Measurements from ENCODE around the gene SGMS1. TPM values are rescaled to one million over a fixed set of nuclear protein-coding genes. Genes with fewer than 3 reads are reported as not detected.

The SGMS1 gene
- polyA plus RNA-seq, 3 donors, result 6.6 to 17.5 (median 8.4) TPM

GRCh38 chr10:50326172-50326555, 297.6 kb downstream of the SGMS1 start:
- no peak overlapping the region for H3K27ac ChIP-seq (ENCODE audit: low read depth, low read length)

- WGBS, 3 donors, result 54 to 55% (median 54%) methylated on average over 6 of the region's 6 CpGs
- H3K27ac ChIP-seq (ENCODE audit: low read depth, low read length), result no peak overlapping the region
Measured at GRCh38 chr10:50325449-50326171, 298.1 kb downstream of the SGMS1 start.

- 92 to 99% (median 97%) methylated on average over 4 of the region's 4 CpGs for WGBS, 3 donors
- no peak overlapping the region for H3K27ac ChIP-seq (ENCODE audit: low read depth, low read length)
Measured at GRCh38 chr10:50324680-50325393, 298.9 kb downstream of the SGMS1 start.

- WGBS, 3 donors, result 96 to 100% (median 96%) methylated on average over 2 of the region's 2 CpGs
- no peak overlapping the region for H3K27ac ChIP-seq (ENCODE audit: low read depth, low read length)
Measured at GRCh38 chr10:50324046-50324445, 299.7 kb downstream of the SGMS1 start.

GRCh38 chr10:50322077-50322476, 301.7 kb downstream of the SGMS1 start:
- 63 to 73% (median 65%) methylated on average over 3 of the region's 3 CpGs for WGBS, 3 donors
- no peak overlapping the region for H3K27ac ChIP-seq (ENCODE audit: low read depth, low read length)

- H3K27ac ChIP-seq (ENCODE audit: low read depth, low read length), result no peak overlapping the region
Measured at GRCh38 chr10:50318129-50318528, 305.6 kb downstream of the SGMS1 start.

GRCh38 chr10:50316695-50317648, 306.8 kb downstream of the SGMS1 start:
- WGBS, 3 donors, result 79 to 88% (median 85%) methylated on average over 5 of the region's 5 CpGs
- no peak overlapping the region for H3K27ac ChIP-seq (ENCODE audit: low read depth, low read length)

GRCh38 chr10:50316174-50316573, 307.6 kb downstream of the SGMS1 start:
- no peak overlapping the region for H3K27ac ChIP-seq (ENCODE audit: low read depth, low read length)
- WGBS, 3 donors, result 56 to 80% (median 69%) methylated on average over 3 of the region's 3 CpGs

- H3K27ac ChIP-seq (ENCODE audit: low read depth, low read length), result no peak overlapping the region
Measured at GRCh38 chr10:50315424-50315823, 308.3 kb downstream of the SGMS1 start.

- WGBS, 3 donors, result 93 to 97% (median 96%) methylated on average over 10 of the region's 10 CpGs
- H3K27ac ChIP-seq (ENCODE audit: low read depth, low read length), result no peak overlapping the region
Measured at GRCh38 chr10:50314169-50315071, 309.3 kb downstream of the SGMS1 start.

- 85 to 90% (median 88%) methylated on average over 10 of the region's 10 CpGs for WGBS, 3 donors
- no peak overlapping the region for H3K27ac ChIP-seq (ENCODE audit: low read depth, low read length)
Measured at GRCh38 chr10:50312464-50313437, 311.0 kb downstream of the SGMS1 start.

GRCh38 chr10:50310560-50311174, 313.1 kb downstream of the SGMS1 start:
- WGBS, 3 donors, result 89 to 91% (median 90%) methylated on average over 4 of the region's 4 CpGs
- H3K27ac ChIP-seq (ENCODE audit: low read depth, low read length), result no peak overlapping the region

- no peak overlapping the region for H3K27ac ChIP-seq (ENCODE audit: low read depth, low read length)
- whole genome bisulfite sequencing, 3 donors, result 84 to 92% (median 91%) methylated on average over 4 of the region's 4 CpGs
Measured at GRCh38 chr10:50309342-50309741, 314.4 kb downstream of the SGMS1 start.

- 93 to 97% (median 96%) methylated on average over 8 of the region's 8 CpGs for whole genome bisulfite sequencing, 3 donors
- no peak overlapping the region for H3K27ac ChIP-seq (ENCODE audit: low read depth, low read length)
Measured at GRCh38 chr10:50304660-50305059, 319.1 kb downstream of the SGMS1 start.

GRCh38 chr10:50299948-50300669, 323.6 kb downstream of the SGMS1 start:
- 91 to 100% (median 100%) methylated on average over 1 of the region's 1 CpG for WGBS, 3 donors
- no peak overlapping the region for H3K27ac ChIP-seq (ENCODE audit: low read depth, low read length)

- H3K27ac ChIP-seq (ENCODE audit: low read depth, low read length), result no peak overlapping the region
- WGBS, 3 donors, result 47 to 90% (median 89%) methylated on average over 1 of the region's 1 CpG
Measured at GRCh38 chr10:50295367-50295766, 328.4 kb downstream of the SGMS1 start.
